COLO668 (cell line): ENCODE results near the gene POLR3G.

Source experiments
- DNase-seq: peaks from one replicate; lab custom pipeline; 2025; ENCODE audit not compliant: unreplicated experiment; lab: John Stamatoyannopoulos, UW

POLR3G gene

GRCh38 chr5:90474235-90475107 is at the start of gene POLR3G, which contains the start of gene MBLAC2:
POLR3G (plus strand) TSS chr5:90474864; CDS start chr5:90485568, 10,704 bp downstream.
MBLAC2 (minus strand) TSS chr5:90474771; CDS start chr5:90474292, 479 bp downstream.
- DNase-seq = peak; percentile 90

GRCh38 chr5:90434116-90434714 is 40.4 kb upstream of the POLR3G start:
- peak; percentile 5 for DNase-seq

GRCh38 chr5:90437663-90438062 is 37.0 kb upstream of the POLR3G start:
- no peak for DNase-seq

GRCh38 chr5:90438100-90438499 is 36.6 kb upstream of the POLR3G start:
- DNase-seq = no peak

- DNase-seq = no peak
These were observed 34.0 kb upstream of the POLR3G start for GRCh38 chr5:90440644-90441043.

GRCh38 chr5:90446961-90447360 is 27.7 kb upstream of the POLR3G start:
- no peak for DNase-seq

GRCh38 chr5:90461288-90461687 is 13.4 kb upstream of the POLR3G start:
- DNase-seq = no peak

GRCh38 chr5:90472783-90473395 is 1.8 kb upstream of the POLR3G start:
- no peak for DNase-seq

GRCh38 chr5:90473396-90474234 is 1.0 kb upstream of the POLR3G start:
- DNase-seq = peak; percentile 61

- peak; percentile 31 for DNase-seq
These were observed 844 bp downstream of the POLR3G start for GRCh38 chr5:90475436-90475980.

- no peak for DNase-seq
These were observed 1.7 kb downstream of the POLR3G start for GRCh38 chr5:90476391-90476790.

- DNase-seq = no peak
These were observed 2.4 kb downstream of the POLR3G start for GRCh38 chr5:90477073-90477472.

GRCh38 chr5:90477621-90478215 is 3.1 kb downstream of the POLR3G start:
- DNase-seq = no peak

GRCh38 chr5:90479611-90480385 is 5.1 kb downstream of the POLR3G start:
- no peak for DNase-seq

GRCh38 chr5:90480699-90481098 is 6.0 kb downstream of the POLR3G start:
- no peak for DNase-seq

- no peak for DNase-seq
These were observed 8.5 kb downstream of the POLR3G start for GRCh38 chr5:90483206-90483605.

GRCh38 chr5:90484540-90484939 is 9.9 kb downstream of the POLR3G start:
- no peak for DNase-seq

GRCh38 chr5:90488791-90489190 is 14.1 kb downstream of the POLR3G start:
- DNase-seq = no peak

GRCh38 chr5:90494043-90494442 is 19.4 kb downstream of the POLR3G start:
- no peak for DNase-seq

- no peak for DNase-seq
These were observed 20.5 kb downstream of the POLR3G start for GRCh38 chr5:90495146-90495545.
